ENCODE data around the gene CSAD.

DNA sequence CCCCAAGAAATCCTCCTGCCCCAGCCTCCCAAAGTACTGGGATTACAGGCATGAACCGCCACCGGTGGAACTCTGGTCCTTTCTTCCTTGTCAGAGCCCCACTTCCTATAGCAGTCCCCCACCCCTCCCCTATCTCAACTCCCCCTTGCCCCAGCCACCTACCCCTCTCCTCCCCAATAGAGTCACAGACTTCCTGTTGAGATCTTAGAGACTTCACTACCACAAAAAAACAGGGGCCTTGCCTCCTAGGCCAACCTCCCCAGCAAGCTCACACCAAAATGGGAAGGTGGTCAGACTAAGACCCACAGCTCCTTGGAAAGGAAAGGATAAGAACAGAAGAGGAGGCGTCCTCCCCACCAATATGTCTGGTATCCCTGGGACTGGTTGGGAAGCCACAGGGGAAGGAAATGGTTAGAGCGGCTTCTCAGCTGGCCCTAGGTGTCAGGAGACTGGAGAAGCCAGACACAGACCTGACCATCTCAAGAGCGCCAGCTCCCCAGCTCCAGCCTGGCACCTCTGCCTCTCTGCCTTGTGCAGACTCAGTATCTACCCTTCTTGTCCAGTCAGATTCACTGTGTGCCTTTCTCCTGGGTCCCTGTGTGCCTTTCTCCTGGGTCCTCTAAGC, 17.9 kb upstream of the CSAD start:
- TF ChIP-seq, protein P1, sequence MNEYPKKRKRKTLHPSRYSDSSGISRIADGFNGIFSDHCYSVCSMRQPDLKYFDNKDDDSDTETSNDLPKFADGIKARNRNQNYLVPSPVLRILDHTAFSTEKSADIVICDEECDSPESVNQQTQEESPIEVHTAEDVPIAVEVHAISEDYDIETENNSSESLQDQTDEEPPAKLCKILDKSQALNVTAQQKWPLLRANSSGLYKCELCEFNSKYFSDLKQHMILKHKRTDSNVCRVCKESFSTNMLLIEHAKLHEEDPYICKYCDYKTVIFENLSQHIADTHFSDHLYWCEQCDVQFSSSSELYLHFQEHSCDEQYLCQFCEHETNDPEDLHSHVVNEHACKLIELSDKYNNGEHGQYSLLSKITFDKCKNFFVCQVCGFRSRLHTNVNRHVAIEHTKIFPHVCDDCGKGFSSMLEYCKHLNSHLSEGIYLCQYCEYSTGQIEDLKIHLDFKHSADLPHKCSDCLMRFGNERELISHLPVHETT (CRISPR knock-in tag; conservative IDR thresholded peaks at IDR 0.05): no peak
- TF ChIP-seq JUN (CRISPR knock-in tag; IDR thresholded peaks at IDR 0.05) (no peak), CC2D1A (CRISPR knock-in tag; IDR thresholded peaks at IDR 0.05) (no peak), CBX1 (IDR thresholded peaks at IDR 0.05; ENCODE audit: low read depth) (no peak), ZNF788 (CRISPR knock-in tag; IDR thresholded peaks at IDR 0.05; ENCODE audit: borderline replicate concordance) (no peak), CEBPB (IDR thresholded peaks at IDR 0.05; ENCODE audit: borderline replicate concordance, low read depth, low read length) (no peak), ZNF782 (CRISPR knock-in tag; IDR thresholded peaks at IDR 0.05; ENCODE audit: borderline replicate concordance) (no peak)
- TF ChIP-seq, protein P2, sequence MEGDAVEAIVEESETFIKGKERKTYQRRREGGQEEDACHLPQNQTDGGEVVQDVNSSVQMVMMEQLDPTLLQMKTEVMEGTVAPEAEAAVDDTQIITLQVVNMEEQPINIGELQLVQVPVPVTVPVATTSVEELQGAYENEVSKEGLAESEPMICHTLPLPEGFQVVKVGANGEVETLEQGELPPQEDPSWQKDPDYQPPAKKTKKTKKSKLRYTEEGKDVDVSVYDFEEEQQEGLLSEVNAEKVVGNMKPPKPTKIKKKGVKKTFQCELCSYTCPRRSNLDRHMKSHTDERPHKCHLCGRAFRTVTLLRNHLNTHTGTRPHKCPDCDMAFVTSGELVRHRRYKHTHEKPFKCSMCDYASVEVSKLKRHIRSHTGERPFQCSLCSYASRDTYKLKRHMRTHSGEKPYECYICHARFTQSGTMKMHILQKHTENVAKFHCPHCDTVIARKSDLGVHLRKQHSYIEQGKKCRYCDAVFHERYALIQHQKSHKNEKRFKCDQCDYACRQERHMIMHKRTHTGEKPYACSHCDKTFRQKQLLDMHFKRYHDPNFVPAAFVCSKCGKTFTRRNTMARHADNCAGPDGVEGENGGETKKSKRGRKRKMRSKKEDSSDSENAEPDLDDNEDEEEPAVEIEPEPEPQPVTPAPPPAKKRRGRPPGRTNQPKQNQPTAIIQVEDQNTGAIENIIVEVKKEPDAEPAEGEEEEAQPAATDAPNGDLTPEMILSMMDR (CRISPR knock-in tag; IDR thresholded peaks at IDR 0.05): no peak

Data from HepG2 (cell line).